ENCODE results near the gene PRKCH.

Gene PRKCH

DNA sequence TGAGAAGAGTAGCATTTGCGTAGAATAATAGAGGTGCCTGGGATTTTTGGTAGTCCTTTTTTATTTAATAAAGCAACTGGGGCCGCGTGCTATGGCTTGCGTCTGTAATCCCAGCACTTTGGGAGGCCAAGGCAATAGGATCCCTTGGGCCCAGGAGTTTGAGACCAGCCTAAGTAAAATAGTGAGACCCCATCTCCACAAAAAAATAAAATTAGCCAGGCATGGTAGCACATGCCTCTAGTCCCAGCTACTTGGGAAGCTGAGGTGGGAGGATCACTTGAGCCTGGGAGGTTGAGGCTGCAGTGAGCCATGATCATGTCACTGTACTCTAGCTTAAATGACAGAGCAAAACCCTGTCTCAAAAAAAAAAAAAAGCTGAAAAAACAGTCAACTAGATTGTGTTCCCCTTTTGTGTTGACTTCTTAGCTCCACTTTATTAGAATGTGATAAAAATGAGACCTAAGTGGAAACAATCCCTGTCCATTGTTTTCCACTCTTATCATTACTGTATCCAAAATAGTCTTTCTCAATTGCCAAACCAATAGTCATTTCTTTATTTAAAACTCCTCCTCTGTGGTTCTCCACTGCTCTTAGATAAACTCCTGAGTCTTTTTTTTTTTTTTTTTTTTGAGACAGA, 7.4 kb downstream of the PRKCH start:
- Histone ChIP-seq H3K9me3 (ENCODE audit: insufficient read depth, low read length) (no peaks in the 10 kb centered on the region), H3K9ac (ENCODE audit: low read length) (no peak overlapping the region), H3K36me3 (ENCODE audit: low read length) (no peaks in the 10 kb centered on the region), H3K79me2 (ENCODE audit: insufficient read depth, low read length) (no peaks in the 10 kb centered on the region), H3K27me3 (ENCODE audit: low read length) (no peaks in the 10 kb centered on the region), H3F3A (ENCODE audit: insufficient read depth) (no peaks in the 10 kb centered on the region), H3K4me2 (ENCODE audit: low read depth, low read length, poor library complexity, severe bottlenecking) (no peak overlapping the region), H4K20me1 (ENCODE audit: low read depth, low read length) (no peaks in the 10 kb centered on the region), H3K9me2 (replicated peaks; ENCODE audit: insufficient read depth, low read length) (no peaks in the 10 kb centered on the region), H2AFZ (ENCODE audit: low read depth, low read length, severe bottlenecking) (no peak overlapping the region), H3K4me3 (ENCODE audit: insufficient read depth, low read length, poor library complexity, severe bottlenecking) (no peak overlapping the region), H3K27ac (ENCODE audit: low read depth, low read length) (no peak overlapping the region)
- no peak for TF ChIP-seq EZH2phosphoT487 (conservative IDR thresholded peaks at IDR 0.05; ENCODE audit: low read length)
- TF ChIP-seq, protein P1, sequence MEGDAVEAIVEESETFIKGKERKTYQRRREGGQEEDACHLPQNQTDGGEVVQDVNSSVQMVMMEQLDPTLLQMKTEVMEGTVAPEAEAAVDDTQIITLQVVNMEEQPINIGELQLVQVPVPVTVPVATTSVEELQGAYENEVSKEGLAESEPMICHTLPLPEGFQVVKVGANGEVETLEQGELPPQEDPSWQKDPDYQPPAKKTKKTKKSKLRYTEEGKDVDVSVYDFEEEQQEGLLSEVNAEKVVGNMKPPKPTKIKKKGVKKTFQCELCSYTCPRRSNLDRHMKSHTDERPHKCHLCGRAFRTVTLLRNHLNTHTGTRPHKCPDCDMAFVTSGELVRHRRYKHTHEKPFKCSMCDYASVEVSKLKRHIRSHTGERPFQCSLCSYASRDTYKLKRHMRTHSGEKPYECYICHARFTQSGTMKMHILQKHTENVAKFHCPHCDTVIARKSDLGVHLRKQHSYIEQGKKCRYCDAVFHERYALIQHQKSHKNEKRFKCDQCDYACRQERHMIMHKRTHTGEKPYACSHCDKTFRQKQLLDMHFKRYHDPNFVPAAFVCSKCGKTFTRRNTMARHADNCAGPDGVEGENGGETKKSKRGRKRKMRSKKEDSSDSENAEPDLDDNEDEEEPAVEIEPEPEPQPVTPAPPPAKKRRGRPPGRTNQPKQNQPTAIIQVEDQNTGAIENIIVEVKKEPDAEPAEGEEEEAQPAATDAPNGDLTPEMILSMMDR (IDR thresholded peaks at IDR 0.05; ENCODE audit: insufficient read depth, low read length, poor library complexity, severe bottlenecking): no peak

DNA sequence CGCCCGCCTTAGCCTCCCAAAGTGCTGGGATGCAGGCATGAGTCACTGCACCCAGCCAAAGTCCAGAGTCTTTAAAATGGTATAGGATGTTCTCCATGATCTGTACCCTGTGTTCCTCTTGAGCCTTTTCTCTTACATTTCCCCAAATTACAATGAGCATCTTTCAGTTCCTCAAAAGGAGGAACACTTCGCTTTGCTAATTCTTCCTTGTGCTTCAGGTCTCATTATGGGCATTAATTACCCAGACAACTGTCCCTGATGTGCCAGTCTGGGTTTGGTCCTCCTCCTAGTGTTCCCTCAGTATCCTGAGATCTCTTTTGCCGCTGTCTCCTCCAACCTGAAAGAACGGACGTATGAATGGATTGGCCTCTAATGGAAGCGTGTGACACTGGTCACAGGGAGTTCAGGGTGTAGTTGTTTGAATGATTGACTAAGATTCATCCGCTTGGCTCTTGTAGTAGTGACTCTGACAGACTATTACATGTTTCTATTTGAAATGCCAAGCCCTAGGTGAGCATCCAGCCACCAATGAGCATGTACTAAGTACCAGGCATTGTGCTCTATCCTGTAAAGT, 8.2 kb downstream of the PRKCH start:
- no peak overlapping the region for H3K9ac ChIP-seq (ENCODE audit: low read length)
- no peaks in the 10 kb centered on the region for H3K9me3 ChIP-seq (ENCODE audit: insufficient read depth, low read length)
- TF ChIP-seq, protein P1 (IDR thresholded peaks at IDR 0.05; ENCODE audit: insufficient read depth, low read length, poor library complexity, severe bottlenecking): no peak
- no peak for TF ChIP-seq EZH2phosphoT487 (conservative IDR thresholded peaks at IDR 0.05; ENCODE audit: low read length)
- H3K9me2 ChIP-seq (replicated peaks; ENCODE audit: insufficient read depth, low read length): no peaks in the 10 kb centered on the region
- no peaks in the 10 kb centered on the region for H3F3A ChIP-seq (ENCODE audit: insufficient read depth)
- H3K4me3 ChIP-seq (ENCODE audit: insufficient read depth, low read length, poor library complexity, severe bottlenecking): no peak overlapping the region
- H4K20me1 ChIP-seq (ENCODE audit: low read depth, low read length): no peaks in the 10 kb centered on the region
- H2AFZ ChIP-seq (ENCODE audit: low read depth, low read length, severe bottlenecking): no peak overlapping the region
- H3K27ac ChIP-seq (ENCODE audit: low read depth, low read length): no peak overlapping the region
- H3K36me3 ChIP-seq (ENCODE audit: low read length): no peaks in the 10 kb centered on the region
- H3K79me2 ChIP-seq (ENCODE audit: insufficient read depth, low read length): no peaks in the 10 kb centered on the region
- no peaks in the 10 kb centered on the region for H3K27me3 ChIP-seq (ENCODE audit: low read length)
- H3K4me2 ChIP-seq (ENCODE audit: low read depth, low read length, poor library complexity, severe bottlenecking): no peak overlapping the region

DNA sequence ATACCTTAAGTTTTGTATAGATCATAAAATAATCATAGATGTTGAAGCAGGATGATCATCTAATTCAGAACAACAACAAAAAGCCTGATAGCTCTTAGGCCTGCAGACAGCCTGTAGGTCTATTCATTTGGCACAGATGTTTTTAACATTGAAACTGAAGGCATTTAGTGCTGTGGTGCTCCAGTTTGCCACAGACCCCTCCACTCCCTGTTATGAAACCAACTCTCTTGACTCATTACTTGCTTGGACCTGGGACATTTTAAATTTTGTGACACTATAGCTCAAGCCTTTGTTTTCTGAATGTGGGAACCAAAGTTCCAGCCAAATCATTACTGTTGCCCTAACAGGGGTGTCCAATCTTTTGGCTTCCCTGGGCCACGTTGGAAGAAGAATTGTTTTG, 9.1 kb downstream of the PRKCH start:
- H4K20me1 ChIP-seq (ENCODE audit: low read depth, low read length): no peaks in the 10 kb centered on the region
- no peak overlapping the region for H2AFZ ChIP-seq (ENCODE audit: low read depth, low read length, severe bottlenecking)
- H3K9ac ChIP-seq (ENCODE audit: low read length): no peak overlapping the region
- no peak overlapping the region for H3K27ac ChIP-seq (ENCODE audit: low read depth, low read length)
- no peaks in the 10 kb centered on the region for H3K27me3 ChIP-seq (ENCODE audit: low read length)
- H3K9me2 ChIP-seq (replicated peaks; ENCODE audit: insufficient read depth, low read length): no peaks in the 10 kb centered on the region
- H3K9me3 ChIP-seq (ENCODE audit: insufficient read depth, low read length): no peaks in the 10 kb centered on the region
- H3K4me3 ChIP-seq (ENCODE audit: insufficient read depth, low read length, poor library complexity, severe bottlenecking): no peak overlapping the region
- no peak overlapping the region for H3K4me2 ChIP-seq (ENCODE audit: low read depth, low read length, poor library complexity, severe bottlenecking)
- H3F3A ChIP-seq (ENCODE audit: insufficient read depth): no peaks in the 10 kb centered on the region
- H3K36me3 ChIP-seq (ENCODE audit: low read length): no peaks in the 10 kb centered on the region
- no peak for TF ChIP-seq EZH2phosphoT487 (conservative IDR thresholded peaks at IDR 0.05; ENCODE audit: low read length)
- TF ChIP-seq, protein P1 (IDR thresholded peaks at IDR 0.05; ENCODE audit: insufficient read depth, low read length, poor library complexity, severe bottlenecking): no peak
- H3K79me2 ChIP-seq (ENCODE audit: insufficient read depth, low read length): no peaks in the 10 kb centered on the region

All from SU-DHL-6 (cell line).